HL-60/S4 treated with retinoic acid at 250 ng/mL for 4 days and 3 days (cell line): ENCODE measurements around the gene KLHL13.
"Not testable (repeated sequence)": the region's sequence is repeated elsewhere in the genome, so short reads cannot be mapped to it uniquely, and the experiment has no call there.

Experiments
- in situ Hi-C: fragments of 300-500 bp; cut with MboI; formaldehyde crosslinking; loops from 2 replicates; pipeline ENCODE4 v1.7.0; 2022; ENCODE audit warnings: low sequenced_read_pairs

The KLHL13 gene

GRCh38 chrX:118116713-118117550 lies at the start of gene KLHL13:
KLHL13 (minus strand) TSS chrX:118116810; CDS start chrX:118028473, 88,337 bp downstream.
- in situ Hi-C loops: no loop called here

GRCh38 chrX:118164138-118164537 lies 47.5 kb upstream of the KLHL13 start:
- in situ Hi-C loops: no loop called here

- in situ Hi-C loops: no loop called here
Observed at GRCh38 chrX:118156953-118157608, 40.5 kb upstream of the KLHL13 start.

- in situ Hi-C loops: no loop called here
Observed at GRCh38 chrX:118156254-118156952, 39.8 kb upstream of the KLHL13 start.

- in situ Hi-C loops: no loop called here
Observed at GRCh38 chrX:118153270-118153669, 36.7 kb upstream of the KLHL13 start.

- in situ Hi-C loops: no loop called here
Observed at GRCh38 chrX:118152721-118153120, 36.1 kb upstream of the KLHL13 start.

GRCh38 chrX:118148737-118149136 lies 32.1 kb upstream of the KLHL13 start:
- in situ Hi-C loops: no loop called here

GRCh38 chrX:118147771-118148170 lies 31.2 kb upstream of the KLHL13 start:
- in situ Hi-C loops: not testable (repeated sequence)

- in situ Hi-C loops: no loop called here
Observed at GRCh38 chrX:118143578-118143977, 27.0 kb upstream of the KLHL13 start.

- in situ Hi-C loops: no loop called here
Observed at GRCh38 chrX:118131336-118131735, 14.7 kb upstream of the KLHL13 start.

GRCh38 chrX:118129681-118130080 lies 13.1 kb upstream of the KLHL13 start:
- in situ Hi-C loops: no loop called here

- in situ Hi-C loops: no loop called here
Observed at GRCh38 chrX:118128724-118129123, 12.1 kb upstream of the KLHL13 start.

GRCh38 chrX:118126286-118126685 lies 9.7 kb upstream of the KLHL13 start:
- in situ Hi-C loops: no loop called here

- in situ Hi-C loops: not testable (repeated sequence)
Observed at GRCh38 chrX:118124243-118124642, 7.6 kb upstream of the KLHL13 start.

- in situ Hi-C loops: no loop called here
Observed at GRCh38 chrX:118117741-118118140, 1.1 kb upstream of the KLHL13 start.

GRCh38 chrX:118115953-118116712 lies 477 bp downstream of the KLHL13 start:
- in situ Hi-C loops: no loop called here

GRCh38 chrX:118114971-118115370 lies 1.6 kb downstream of the KLHL13 start:
- in situ Hi-C loops: no loop called here

- in situ Hi-C loops: no loop called here
Observed at GRCh38 chrX:118109065-118109464, 7.5 kb downstream of the KLHL13 start.

- in situ Hi-C loops: no loop called here
Observed at GRCh38 chrX:118108304-118108703, 8.3 kb downstream of the KLHL13 start.

GRCh38 chrX:118100091-118100490 lies 16.5 kb downstream of the KLHL13 start:
- in situ Hi-C loops: no loop called here

- in situ Hi-C loops: no loop called here
Observed at GRCh38 chrX:118088084-118088483, 28.5 kb downstream of the KLHL13 start.
